VCaP (cell line): Measurements from ENCODE around the gene IPPK.

Experiments used
- H3K27ac ChIP-seq: fragments of 450-650 bp; 2 replicates; pipeline ENCODE4 v1.5.1; 2017
- CTCF ChIP-seq: fragments of 450-650 bp; conservative IDR thresholded peaks from 2 replicates; pipeline ENCODE4 v1.5.1; 2017; ENCODE audit warnings: mild to moderate bottlenecking, moderate library complexity

Gene IPPK

GRCh38 chr9:92640398-92641091 lies 29.4 kb downstream of the IPPK start:
- TF ChIP-seq CTCF = no peak

GRCh38 chr9:92639791-92640271 lies 30.1 kb downstream of the IPPK start:
- no peak for TF ChIP-seq CTCF
- H3K27ac ChIP-seq = no peak overlapping the region

More at GRCh38 chr9:92640398-92641091, 29.4 kb downstream of the IPPK start:
- no peak overlapping the region for H3K27ac ChIP-seq

- no peak overlapping the region for H3K27ac ChIP-seq
- TF ChIP-seq CTCF = no peak
Measured at GRCh38 chr9:92639124-92639523, 30.8 kb downstream of the IPPK start.

GRCh38 chr9:92638621-92639101 lies 31.3 kb downstream of the IPPK start:
- H3K27ac ChIP-seq = no peak overlapping the region

GRCh38 chr9:92637886-92638620 lies 31.9 kb downstream of the IPPK start:
- H3K27ac ChIP-seq = no peak overlapping the region
- no peak for TF ChIP-seq CTCF

More at GRCh38 chr9:92638621-92639101, 31.3 kb downstream of the IPPK start:
- TF ChIP-seq CTCF = no peak

GRCh38 chr9:92637326-92637725 lies 32.6 kb downstream of the IPPK start:
- no peak for TF ChIP-seq CTCF

GRCh38 chr9:92636627-92637026 lies 33.3 kb downstream of the IPPK start:
- no peak for TF ChIP-seq CTCF
- H3K27ac ChIP-seq = no peak overlapping the region

More at GRCh38 chr9:92637326-92637725, 32.6 kb downstream of the IPPK start:
- H3K27ac ChIP-seq = no peak overlapping the region
